ENCODE results near the gene STIMATE. TPM values are rescaled to one million over a fixed set of nuclear protein-coding genes. Genes with fewer than 3 reads are reported as not detected.
A peak's percentile ranks its signal among the peaks of the same experiment; 100 is the strongest.

STIMATE gene
- total and polyA plus RNA-seq, 7 donors, result 2.5 to 19.5 (median 11.5) TPM

GRCh38 chr3:52860424-52860768 lies 37.0 kb downstream of the STIMATE start:
- Histone ChIP-seq H3K4me1 (peaks cover 0 to 17% (median 12%) of the 10 kb centered on the region in 4 donors), H3K27ac (no peak overlapping the region), H3K27me3 (no peaks in the 10 kb centered on the region), H3K4me3 (no peak overlapping the region), H3K36me3 (no peaks in the 10 kb centered on the region), H3K9me3 (no peaks in the 10 kb centered on the region)
- intact Hi-C loops (cut with DNase I), result no loop called here
- 91% methylated on average over 8 of the region's 8 CpGs for WGBS, 2 donors
- DNase-seq, result no peak
- TF ChIP-seq POLR2AphosphoS5 (IDR thresholded peaks at IDR 0.05), result no peak
- no peak for TF ChIP-seq EP300 (IDR thresholded peaks at IDR 0.05)
- TF ChIP-seq CTCF (IDR thresholded peaks at IDR 0.05), result no peak
- TF ChIP-seq POLR2A (IDR thresholded peaks at IDR 0.05), result no peak

- TF ChIP-seq CTCF (IDR thresholded peaks at IDR 0.05), result no peak
- TF ChIP-seq EP300 (IDR thresholded peaks at IDR 0.05), result no peak
- no peak for TF ChIP-seq POLR2A (IDR thresholded peaks at IDR 0.05)
- TF ChIP-seq POLR2AphosphoS5 (IDR thresholded peaks at IDR 0.05), result no peak
- intact Hi-C loops (cut with DNase I), result no loop called here
- H3K4me3 ChIP-seq, result no peak overlapping the region
- 86 to 93% methylated on average over 8 of the region's 8 CpGs for WGBS, 2 donors
- H3K36me3 ChIP-seq, result peaks cover 0 to 5% (median 0%) of the 10 kb centered on the region in 4 donors
- no peak for DNase-seq
- no peak overlapping the region for H3K27ac ChIP-seq
- H3K4me1 ChIP-seq, result peaks cover 0 to 17% (median 12%) of the 10 kb centered on the region in 4 donors
- no peaks in the 10 kb centered on the region for H3K9me3 ChIP-seq
- H3K27me3 ChIP-seq, result no peaks in the 10 kb centered on the region
These were observed 37.5 kb downstream of the STIMATE start for GRCh38 chr3:52859686-52860423.

GRCh38 chr3:52857864-52858263 lies 39.5 kb downstream of the STIMATE start:
- DNase-seq, result no peak
- H3K36me3 ChIP-seq, result peaks cover 0 to 20% (median 2%) of the 10 kb centered on the region in 4 donors
- H3K4me1 ChIP-seq, result peaks cover 0 to 17% (median 12%) of the 10 kb centered on the region in 4 donors
- no peaks in the 10 kb centered on the region for H3K9me3 ChIP-seq
- H3K27ac ChIP-seq, result no peak overlapping the region
- TF ChIP-seq POLR2AphosphoS5 (IDR thresholded peaks at IDR 0.05) (no peak), CTCF (IDR thresholded peaks at IDR 0.05) (no peak), EP300 (IDR thresholded peaks at IDR 0.05) (no peak), POLR2A (IDR thresholded peaks at IDR 0.05) (no peak)
- 87 to 95% methylated on average over 5 of the region's 5 CpGs for WGBS, 2 donors
- H3K4me3 ChIP-seq, result no peak overlapping the region
- H3K27me3 ChIP-seq, result no peaks in the 10 kb centered on the region
- intact Hi-C loops (cut with DNase I), result no loop called here

- peak overlapping the region in 2 of 4 donors; percentile 10 to 25 for H3K27ac ChIP-seq
- WGBS, 2 donors, result 81 to 92% methylated on average over 3 of the region's 3 CpGs
- H3K9me3 ChIP-seq, result no peaks in the 10 kb centered on the region
- TF ChIP-seq EP300 (IDR thresholded peaks at IDR 0.05), result no peak
- no peak for TF ChIP-seq CTCF (IDR thresholded peaks at IDR 0.05)
- no peak for TF ChIP-seq POLR2A (IDR thresholded peaks at IDR 0.05)
- no peak for TF ChIP-seq POLR2AphosphoS5 (IDR thresholded peaks at IDR 0.05)
- peaks cover 0 to 17% (median 12%) of the 10 kb centered on the region in 4 donors for H3K4me1 ChIP-seq
- intact Hi-C loops (cut with DNase I), result no loop called here
- DNase-seq, result no peak
- peaks cover under 1 to 27% (median 5%) of the 10 kb centered on the region in 4 donors for H3K36me3 ChIP-seq
- no peaks in the 10 kb centered on the region for H3K27me3 ChIP-seq
- H3K4me3 ChIP-seq, result no peak overlapping the region
These were observed 40.2 kb downstream of the STIMATE start for GRCh38 chr3:52857133-52857532.
